ENCODE data around the gene ANKRD11.

ANKRD11 gene

DNA sequence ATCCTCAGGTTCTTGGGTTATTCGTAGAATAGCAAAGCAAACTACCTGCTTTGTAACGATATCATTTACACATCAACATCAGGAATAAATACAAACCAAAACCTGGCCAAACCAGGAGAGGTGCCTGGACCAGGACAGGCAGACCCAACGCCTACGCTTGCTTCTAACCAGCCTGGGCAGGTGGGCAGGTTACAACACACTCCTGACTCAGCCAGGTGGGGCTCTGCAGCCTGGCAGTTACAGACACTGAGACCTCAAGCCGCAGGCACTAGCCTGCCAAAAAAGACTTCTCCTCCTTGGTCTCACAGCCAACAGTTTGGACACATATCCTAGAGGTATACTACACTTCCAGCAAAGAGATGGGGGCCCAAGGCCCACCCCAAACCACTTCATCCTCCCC is 14.0 kb downstream of the ANKRD11 start:
- H2AFZ ChIP-seq (ENCODE audit: insufficient read depth, low read length, poor library complexity): no peak overlapping the region
- H2AK5ac ChIP-seq (ENCODE audit: low read length): no peak overlapping the region
- no peak overlapping the region for H4K12ac ChIP-seq (ENCODE audit: low read depth, low read length)
- no peak overlapping the region for H2BK12ac ChIP-seq (ENCODE audit: low read length)
- H3K36me3 ChIP-seq (ENCODE audit: control insufficient read depth in 1 of 2, insufficient read depth in 2 of 2, low read length in 2 of 2): no peaks in the 10 kb centered on the region
- H3K18ac ChIP-seq (ENCODE audit: low read length): no peak overlapping the region
- peaks cover 42% of the 10 kb centered on the region for H3K79me2 ChIP-seq (ENCODE audit: control insufficient read depth, insufficient read depth, low read length, poor library complexity)
- H3K4me2 ChIP-seq (ENCODE audit: low read length): no peak overlapping the region
- no peak overlapping the region for H2BK120ac ChIP-seq (ENCODE audit: insufficient read depth, low read length, poor library complexity)
- H3K23ac ChIP-seq (ENCODE audit: low read length): no peak overlapping the region
- no peaks in the 10 kb centered on the region for H3K27me3 ChIP-seq (ENCODE audit: insufficient read depth, low read length)
- DNase-seq: peak; percentile 77 to 82
- H3K9ac ChIP-seq (ENCODE audit: low read length): no peak overlapping the region
- WGBS (ENCODE audit: extremely low coverage, insufficient coverage, insufficient read length): no CpG with 5 or more reads among the region's 5 CpGs
- no peak overlapping the region for H4K8ac ChIP-seq (ENCODE audit: low read depth, low read length)
- H4K91ac ChIP-seq (ENCODE audit: low read depth, low read length): no peak overlapping the region
- no peak overlapping the region for H3K27ac ChIP-seq (ENCODE audit: low read depth, low read length)
- no peak overlapping the region for H2BK5ac ChIP-seq (ENCODE audit: low read depth, low read length, poor library complexity)
- peaks cover 26 to 44% of the 10 kb centered on the region in 2 experiments for H3K4me1 ChIP-seq (ENCODE audit: control insufficient read depth in 1 of 2, insufficient read depth in 2 of 2, low read length in 2 of 2)
- no peak overlapping the region for H3K14ac ChIP-seq (ENCODE audit: low read length)
- H3K4ac ChIP-seq (ENCODE audit: low read depth, low read length): peak overlapping the region; percentile 50
- H3K79me1 ChIP-seq (ENCODE audit: low read length): no peaks in the 10 kb centered on the region
- no peaks in the 10 kb centered on the region for H3K9me3 ChIP-seq (ENCODE audit: insufficient read depth, low read depth, low read length)
- no peak overlapping the region for H3K4me3 ChIP-seq (ENCODE audit: low read depth, low read length)

DNA sequence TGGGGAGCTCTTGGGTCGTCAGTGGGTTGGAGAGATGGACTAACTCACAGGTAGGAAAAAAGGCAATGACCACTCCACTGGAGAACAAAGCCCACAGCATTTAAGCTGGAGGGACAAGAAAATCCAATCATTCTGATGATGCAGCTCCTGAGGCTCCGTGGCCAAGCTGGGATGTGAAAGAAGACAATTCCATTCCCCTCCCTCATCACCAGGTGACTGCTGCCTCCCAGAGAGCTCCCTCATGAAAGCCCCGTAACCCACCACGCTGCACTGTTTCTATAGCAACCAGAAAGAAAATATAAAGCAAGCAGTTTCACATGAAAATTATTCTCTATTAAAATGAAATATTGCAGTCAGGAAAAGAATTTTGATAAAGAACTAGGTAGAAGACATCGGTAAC is 15.2 kb downstream of the ANKRD11 start:
- Histone ChIP-seq H4K12ac (ENCODE audit: low read depth, low read length) (no peak overlapping the region), H2BK120ac (ENCODE audit: insufficient read depth, low read length, poor library complexity) (no peak overlapping the region), H4K91ac (ENCODE audit: low read depth, low read length) (no peak overlapping the region), H3K4me3 (ENCODE audit: low read depth, low read length) (no peak overlapping the region), H3K79me2 (ENCODE audit: control insufficient read depth, insufficient read depth, low read length, poor library complexity) (peaks cover 35% of the 10 kb centered on the region), H3K27me3 (ENCODE audit: insufficient read depth, low read length) (no peaks in the 10 kb centered on the region), H3K4ac (ENCODE audit: low read depth, low read length) (peak overlapping the region; percentile 98), H3K36me3 (ENCODE audit: control insufficient read depth in 1 of 2, insufficient read depth in 2 of 2, low read length in 2 of 2) (no peaks in the 10 kb centered on the region), H4K8ac (ENCODE audit: low read depth, low read length) (no peak overlapping the region), H3K14ac (ENCODE audit: low read length) (no peak overlapping the region), H3K9me3 (ENCODE audit: insufficient read depth, low read depth, low read length) (no peaks in the 10 kb centered on the region), H2AK5ac (ENCODE audit: low read length) (no peak overlapping the region), H3K18ac (ENCODE audit: low read length) (no peak overlapping the region), H3K4me2 (ENCODE audit: low read length) (no peak overlapping the region), H3K79me1 (ENCODE audit: low read length) (no peaks in the 10 kb centered on the region), H2BK12ac (ENCODE audit: low read length) (no peak overlapping the region), H3K23ac (ENCODE audit: low read length) (no peak overlapping the region), H3K27ac (ENCODE audit: low read depth, low read length) (no peak overlapping the region), H3K4me1 (ENCODE audit: control insufficient read depth in 1 of 2, insufficient read depth in 2 of 2, low read length in 2 of 2) (peaks cover 31 to 53% of the 10 kb centered on the region in 2 experiments), H2BK5ac (ENCODE audit: low read depth, low read length, poor library complexity) (no peak overlapping the region), H3K9ac (ENCODE audit: low read length) (no peak overlapping the region), H2AFZ (ENCODE audit: insufficient read depth, low read length, poor library complexity) (no peak overlapping the region)
- no CpG with 5 or more reads among the region's 5 CpGs for WGBS (ENCODE audit: extremely low coverage, insufficient coverage, insufficient read length)
- peak in 1 of 2 donors; percentile 21 for DNase-seq

DNA sequence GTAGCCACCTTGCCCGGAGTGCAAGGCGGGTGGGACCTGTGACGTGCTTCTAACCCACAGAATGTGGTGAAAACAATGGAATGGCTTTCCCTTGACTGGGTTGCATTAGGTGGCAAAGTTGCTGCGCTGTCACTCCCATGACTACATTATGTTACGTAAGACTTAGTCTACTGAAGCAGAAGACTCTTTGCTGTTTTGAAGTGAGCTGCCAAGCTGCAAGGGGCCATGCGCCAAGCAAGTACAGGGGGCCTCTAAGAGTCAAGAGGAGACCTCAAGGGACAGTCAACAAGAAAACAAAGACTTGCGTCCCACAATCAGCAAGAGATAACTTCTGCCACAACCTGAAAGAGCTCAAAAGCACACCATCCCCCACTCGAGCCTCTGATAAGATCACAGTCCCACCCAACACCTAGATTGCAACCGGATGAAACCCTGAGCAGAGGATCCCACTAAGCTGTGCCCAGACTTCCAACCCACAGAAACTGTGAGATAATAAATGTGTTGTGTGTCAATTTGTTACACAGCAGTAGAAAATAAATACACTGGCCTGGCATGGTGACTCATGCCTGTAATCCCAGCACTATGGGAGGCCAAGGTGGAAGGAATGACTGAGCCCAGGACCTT is 16.5 kb downstream of the ANKRD11 start:
- no CpG with 5 or more reads among the region's 9 CpGs for WGBS (ENCODE audit: extremely low coverage, insufficient coverage, insufficient read length)
- no peaks in the 10 kb centered on the region for H3K27me3 ChIP-seq (ENCODE audit: insufficient read depth, low read length)
- no peak overlapping the region for H2BK5ac ChIP-seq (ENCODE audit: low read depth, low read length, poor library complexity)
- no peak overlapping the region for H2BK120ac ChIP-seq (ENCODE audit: insufficient read depth, low read length, poor library complexity)
- H3K27ac ChIP-seq (ENCODE audit: low read depth, low read length): no peak overlapping the region
- no peak overlapping the region for H2AK5ac ChIP-seq (ENCODE audit: low read length)
- H4K8ac ChIP-seq (ENCODE audit: low read depth, low read length): no peak overlapping the region
- H2BK12ac ChIP-seq (ENCODE audit: low read length): no peak overlapping the region
- no peaks in the 10 kb centered on the region for H3K36me3 ChIP-seq (ENCODE audit: control insufficient read depth in 1 of 2, insufficient read depth in 2 of 2, low read length in 2 of 2)
- H3K4me2 ChIP-seq (ENCODE audit: low read length): no peak overlapping the region
- H3K79me1 ChIP-seq (ENCODE audit: low read length): no peaks in the 10 kb centered on the region
- no peak overlapping the region for H2AFZ ChIP-seq (ENCODE audit: insufficient read depth, low read length, poor library complexity)
- peaks cover 28 to 50% of the 10 kb centered on the region in 2 experiments for H3K4me1 ChIP-seq (ENCODE audit: control insufficient read depth in 1 of 2, insufficient read depth in 2 of 2, low read length in 2 of 2)
- H3K79me2 ChIP-seq (ENCODE audit: control insufficient read depth, insufficient read depth, low read length, poor library complexity): peaks cover 35% of the 10 kb centered on the region
- H3K23ac ChIP-seq (ENCODE audit: low read length): no peak overlapping the region
- no peak overlapping the region for H4K91ac ChIP-seq (ENCODE audit: low read depth, low read length)
- no peaks in the 10 kb centered on the region for H3K9me3 ChIP-seq (ENCODE audit: insufficient read depth, low read depth, low read length)
- peak overlapping the region; percentile 14 for H3K4ac ChIP-seq (ENCODE audit: low read depth, low read length)
- no peak overlapping the region for H3K9ac ChIP-seq (ENCODE audit: low read length)
- no peak overlapping the region for H4K12ac ChIP-seq (ENCODE audit: low read depth, low read length)
- no peak overlapping the region for H3K18ac ChIP-seq (ENCODE audit: low read length)
- peak; percentile 49 to 66 for DNase-seq
- H3K4me3 ChIP-seq (ENCODE audit: low read depth, low read length): no peak overlapping the region
- no peak overlapping the region for H3K14ac ChIP-seq (ENCODE audit: low read length)

DNA sequence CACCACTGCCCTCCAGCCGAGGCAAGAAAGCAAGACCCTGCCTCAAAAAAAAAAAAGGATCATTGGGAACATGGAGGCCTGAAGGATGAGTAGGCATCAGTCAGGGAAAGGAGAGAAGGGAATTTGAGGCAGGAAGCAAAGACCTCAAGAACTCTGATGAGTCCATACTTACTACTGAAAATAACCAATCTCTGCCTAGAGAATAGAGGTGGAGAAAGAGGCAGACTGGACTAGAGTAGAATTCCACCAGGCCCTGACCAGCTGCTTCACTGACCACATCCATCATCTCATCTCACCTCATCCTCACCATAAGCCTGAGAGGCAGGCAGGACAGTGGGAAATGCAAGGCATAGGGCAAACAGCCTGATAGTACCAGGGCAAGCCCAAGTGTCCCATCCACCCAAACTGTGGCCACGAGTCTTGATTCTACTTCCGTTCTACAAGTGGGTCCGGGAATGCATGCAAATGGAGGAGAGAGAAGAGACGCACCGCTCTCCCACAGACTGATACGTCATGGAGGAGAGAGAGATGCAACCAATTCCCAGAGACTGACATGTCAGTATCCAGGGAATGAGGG is 17.1 kb downstream of the ANKRD11 start:
- no peak for DNase-seq
- no peak overlapping the region for H2BK5ac ChIP-seq (ENCODE audit: low read depth, low read length, poor library complexity)
- no peak overlapping the region for H3K4me3 ChIP-seq (ENCODE audit: low read depth, low read length)
- no peaks in the 10 kb centered on the region for H3K27me3 ChIP-seq (ENCODE audit: insufficient read depth, low read length)
- H3K79me1 ChIP-seq (ENCODE audit: low read length): no peaks in the 10 kb centered on the region
- no peaks in the 10 kb centered on the region for H3K9me3 ChIP-seq (ENCODE audit: insufficient read depth, low read depth, low read length)
- no peak overlapping the region for H2BK12ac ChIP-seq (ENCODE audit: low read length)
- H3K23ac ChIP-seq (ENCODE audit: low read length): no peak overlapping the region
- no peak overlapping the region for H3K9ac ChIP-seq (ENCODE audit: low read length)
- no peak overlapping the region for H2BK120ac ChIP-seq (ENCODE audit: insufficient read depth, low read length, poor library complexity)
- no peaks in the 10 kb centered on the region for H3K36me3 ChIP-seq (ENCODE audit: control insufficient read depth in 1 of 2, insufficient read depth in 2 of 2, low read length in 2 of 2)
- no peak overlapping the region for H4K8ac ChIP-seq (ENCODE audit: low read depth, low read length)
- H4K12ac ChIP-seq (ENCODE audit: low read depth, low read length): no peak overlapping the region
- no peak overlapping the region for H3K18ac ChIP-seq (ENCODE audit: low read length)
- no peak overlapping the region for H4K91ac ChIP-seq (ENCODE audit: low read depth, low read length)
- H3K14ac ChIP-seq (ENCODE audit: low read length): no peak overlapping the region
- no peak overlapping the region for H2AFZ ChIP-seq (ENCODE audit: insufficient read depth, low read length, poor library complexity)
- no peak overlapping the region for H3K4me2 ChIP-seq (ENCODE audit: low read length)
- H3K27ac ChIP-seq (ENCODE audit: low read depth, low read length): no peak overlapping the region
- peak overlapping the region; percentile 36 for H3K4ac ChIP-seq (ENCODE audit: low read depth, low read length)
- H3K4me1 ChIP-seq (ENCODE audit: control insufficient read depth in 1 of 2, insufficient read depth in 2 of 2, low read length in 2 of 2): peaks cover 24 to 44% of the 10 kb centered on the region in 2 experiments
- no peak overlapping the region for H2AK5ac ChIP-seq (ENCODE audit: low read length)
- WGBS (ENCODE audit: extremely low coverage, insufficient coverage, insufficient read length): no CpG with 5 or more reads among the region's 7 CpGs
- H3K79me2 ChIP-seq (ENCODE audit: control insufficient read depth, insufficient read depth, low read length, poor library complexity): peaks cover 36% of the 10 kb centered on the region

Measured in trophoblast cell (in vitro differentiated cells and primary cell).